IMR-90 (cell line): ENCODE measurements around the gene GLCE. TPM values are rescaled to one million over a fixed set of nuclear protein-coding genes. Genes with fewer than 3 reads are reported as not detected.

ENCODE experiments used
- ATAC-seq: fragments of 200-7000 bp; cut with Tn5 transposase; 2 replicates; pipeline ENCODE4 v1.9.1; 2020; ENCODE audit warnings: low read depth, mild to moderate bottlenecking, moderate library complexity
- BruUV-seq: library from RNA; stranded (reverse); fragments of 400-500 nt; replicated peaks from 2 replicates; lab custom pipeline; 2021; lab: Mats Ljungman, UMichigan
- CTCF ChIA-PET: fragments of 300-600 bp; formaldehyde crosslinking; extraction: SDS; loops from one replicate; lab custom pipeline; 2021; ENCODE audit warnings: antibody characterized with exemption; lab: Yijun Ruan, JAX
- POLR2A ChIA-PET: fragments of 300-600 bp; sonication (Branson Sonifier 250); formaldehyde crosslinking; loops from one replicate; lab custom pipeline; 2022; ENCODE audit warnings: antibody characterized with exemption; ENCODE audit not compliant: unreplicated experiment; lab: Charles Lee
- DNase-seq: peaks from one replicate; pipeline ENCODE4 v3.0.0; 2013
- H2AFZ ChIP-seq: replicated peaks from 2 replicates; pipeline ENCODE3; 2013; ENCODE audit warnings: low read length, mild to moderate bottlenecking; ENCODE audit not compliant: poor library complexity
- H2AK5ac ChIP-seq: 2 replicates; pipeline ENCODE4 v1.6.1; 2013; ENCODE audit warnings: low read depth, low read length, inconsistent platforms
- H2AK9ac ChIP-seq: replicated peaks from 2 replicates; pipeline ENCODE3; 2013; ENCODE audit warnings: mild to moderate bottlenecking, low read depth, low read length, moderate library complexity; ENCODE audit not compliant: poor library complexity
- H2BK120ac ChIP-seq: 2 replicates; pipeline ENCODE4 v1.6.1; 2013; ENCODE audit warnings: low read depth, low read length, inconsistent platforms
- H2BK15ac ChIP-seq: 3 replicates; pipeline ENCODE4 v1.6.1; 2013; ENCODE audit warnings: low read depth, low read length, inconsistent platforms
- H2BK20ac ChIP-seq: 2 replicates; pipeline ENCODE4 v1.6.1; 2013; ENCODE audit warnings: low read depth, mild to moderate bottlenecking, inconsistent platforms, low read length, moderate library complexity
- H2BK5ac ChIP-seq: 2 replicates; pipeline ENCODE4 v1.6.1; 2013; ENCODE audit warnings: mild to moderate bottlenecking, low read depth, low read length, inconsistent platforms; ENCODE audit not compliant: poor library complexity, severe bottlenecking
- H3K14ac ChIP-seq: replicated peaks from 2 replicates; pipeline ENCODE4 v1.6.1; 2013; ENCODE audit warnings: low read depth, low read length, inconsistent platforms
- H3K18ac ChIP-seq: 2 replicates; pipeline ENCODE4 v1.6.1; 2013; ENCODE audit warnings: low read depth, low read length, control low read depth
- H3K23ac ChIP-seq: 2 replicates; pipeline ENCODE4 v1.6.1; 2013; ENCODE audit warnings: low read depth, low read length, inconsistent platforms
- H3K27ac ChIP-seq: 2 replicates; pipeline ENCODE4 v1.5.1; 2013; ENCODE audit warnings: mild to moderate bottlenecking, control low read depth, low read length; ENCODE audit not compliant: insufficient read depth
- H3K27me3 ChIP-seq: 2 replicates; pipeline ENCODE4 v1.6.1; 2013; ENCODE audit warnings: low read length; ENCODE audit not compliant: control insufficient read depth, insufficient read depth
- H3K36me3 ChIP-seq: 2 replicates; pipeline ENCODE4 v1.6.1; 2013; ENCODE audit warnings: low read length, mixed read lengths; ENCODE audit not compliant: control insufficient read depth, insufficient read depth
- H3K4ac ChIP-seq: 2 replicates; pipeline ENCODE4 v1.6.1; 2013; ENCODE audit warnings: low read depth, low read length, inconsistent platforms
- H3K4me1 ChIP-seq: 2 replicates; pipeline ENCODE4 v1.6.1; 2013; ENCODE audit warnings: low read length, mixed read lengths; ENCODE audit not compliant: control insufficient read depth, insufficient read depth
- H3K4me2 ChIP-seq: 2 replicates; pipeline ENCODE4 v1.6.1; 2013; ENCODE audit warnings: low read depth, mild to moderate bottlenecking, control low read depth, low read length, moderate library complexity
- H3K4me3 ChIP-seq: 2 replicates; pipeline ENCODE4 v1.5.1; 2013; ENCODE audit warnings: low read depth, mild to moderate bottlenecking, control low read depth, low read length, moderate library complexity; ENCODE audit not compliant: insufficient read depth
- H3K56ac ChIP-seq: 2 replicates; pipeline ENCODE4 v1.6.1; 2013; ENCODE audit warnings: low read length, inconsistent platforms; ENCODE audit not compliant: insufficient read depth; ENCODE audit errors: extremely low read depth
- H3K79me1 ChIP-seq, 2 experiments: 2 replicates each; pipeline ENCODE4 v1.6.1; 2013; ENCODE audit warnings: low read length in 2 of 2, inconsistent platforms in 1 of 2, low read depth in 1 of 2
- H3K9ac ChIP-seq: 2 replicates; pipeline ENCODE4 v1.6.1; 2013; ENCODE audit warnings: low read depth, low read length, control low read depth
- H3K9me1 ChIP-seq: 2 replicates; pipeline ENCODE4 v1.6.1; 2013; ENCODE audit warnings: low read length, inconsistent platforms; ENCODE audit not compliant: insufficient read depth
- H3K9me3 ChIP-seq: 2 replicates; pipeline ENCODE4 v1.6.1; 2013; ENCODE audit warnings: low read length; ENCODE audit not compliant: control insufficient read depth, insufficient read depth
- H4K20me1 ChIP-seq: 2 replicates; pipeline ENCODE4 v1.6.1; 2013; ENCODE audit warnings: low read length, inconsistent platforms; ENCODE audit not compliant: insufficient read depth
- H4K5ac ChIP-seq: 2 replicates; pipeline ENCODE4 v1.6.1; 2013; ENCODE audit warnings: mild to moderate bottlenecking, low read depth, low read length, control low read depth
- H4K8ac ChIP-seq, 2 experiments: 2 replicates each; pipeline ENCODE4 v1.6.1; 2013; ENCODE audit warnings: low read depth in 2 of 2, low read length in 2 of 2, control low read depth in 1 of 2, inconsistent platforms in 1 of 2
- H4K91ac ChIP-seq: 2 replicates; pipeline ENCODE4 v1.6.1; 2013; ENCODE audit warnings: low read depth, low read length, inconsistent platforms; ENCODE audit not compliant: insufficient read depth
- CTCF ChIP-seq: conservative IDR thresholded peaks from 2 replicates; pipeline ENCODE4 v1.5.1; 2012; ENCODE audit warnings: mild to moderate bottlenecking, low read depth, low read length, improper control_type of control experiment
- FOS ChIP-seq: fragments of 150-350 bp; IDR thresholded peaks from 2 replicates; pipeline ENCODE4 v1.6.1; 2016; ENCODE audit warnings: low read depth, low read length
- POLR2A ChIP-seq: IDR thresholded peaks from 2 replicates; pipeline ENCODE4 v1.6.1; 2012; ENCODE audit warnings: mild to moderate bottlenecking, low read depth, low read length
- RCOR1 ChIP-seq: IDR thresholded peaks from 2 replicates; pipeline ENCODE4 v1.6.1; 2012; ENCODE audit warnings: mild to moderate bottlenecking, low read length, improper control_type of control experiment; ENCODE audit not compliant: insufficient replicate concordance
- WGBS, 2 experiments: methylation state at CpG; one replicate each; pipeline versions ENCODE4 v1.1.5 to v1.1.7; 2013; ENCODE audit warnings: missing lambda C conversion rate in 2 of 2; ENCODE audit not compliant: insufficient read length in 1 of 2; ENCODE audit errors: extremely low coverage in 2 of 2; 5-methylcytosine and 5-hydroxymethylcytosine counted together
- dilution Hi-C: fragments of 300-500 bp; cut with HindIII; formaldehyde crosslinking; loops from one replicate; pipeline ENCODE4 v1.14.3; 2018; ENCODE audit warnings: low sequenced_read_pairs; ENCODE audit not compliant: unreplicated experiment
- in situ Hi-C: fragments of 300-500 bp; cut with MboI; formaldehyde crosslinking; loops from 3 replicates; pipeline ENCODE4 v1.14.3; 2019; ENCODE audit warnings: low sequenced_read_pairs, inconsistent platforms, mixed read lengths
- intact Hi-C: fragments of 100-400 bp; cut with micrococcal nuclease; formaldehyde crosslinking; loops from 2 replicates; pipeline ENCODE4 v1.10.0; 2022
- polyA plus RNA-seq, 3 experiments: library from polyadenylated mRNA; depleted of rRNA; stranded (reverse); fragments of >200 nt; gene quantifications; 2 replicates each; pipeline ENCODE4 v1.2.3, GENCODE V29; 2012; ENCODE audit warnings: low replicate concordance in 1 of 3
- total RNA-seq: library from RNA; depleted of rRNA; stranded (reverse); fragments of >200 nt; gene quantifications from 2 replicates; pipeline ENCODE4 v1.2.3, GENCODE V29; 2012

GLCE gene
- total and polyA plus RNA-seq, 2 of the 4 experiments (the other 2 are of a cell fraction), result 15.3 to 29.6 TPM

GRCh38 chr15:69224383-69224782 lies 63.9 kb downstream of the GLCE start:
- no peak overlapping the region for H2BK5ac ChIP-seq
- H3K4me3 ChIP-seq, result no peak overlapping the region
- dilution Hi-C loops, result no loop called here
- H4K91ac ChIP-seq, result no peak overlapping the region
- TF ChIP-seq CTCF, result no peak
- TF ChIP-seq RCOR1, result no peak
- no peak for TF ChIP-seq FOS
- no peak for TF ChIP-seq POLR2A
- H2AFZ ChIP-seq, result no peak overlapping the region
- H2BK15ac ChIP-seq, result no peak overlapping the region
- intact Hi-C loops, result no loop called here
- no peak overlapping the region for H4K8ac ChIP-seq
- ChIA-PET POLR2A (no interaction called here), CTCF (interaction anchor here (1.1 kb wide), 2 partner anchors 16 to 166 kb away, joined by 3 read pairs; no protein-coding TSS in a partner anchor)
- no peak overlapping the region for H3K9ac ChIP-seq
- no peaks in the 10 kb centered on the region for H3K36me3 ChIP-seq
- H3K27ac ChIP-seq, result no peak overlapping the region
- no peak overlapping the region for H2BK120ac ChIP-seq
- no peak overlapping the region for H2AK5ac ChIP-seq
- no peak overlapping the region for H2AK9ac ChIP-seq
- DNase-seq (no peak), ATAC-seq (no peak)
- no peaks in the 10 kb centered on the region; the same call in 1 of the 2 replicates for H3K4me1 ChIP-seq
- H3K79me1 ChIP-seq, result peaks cover 0 to 8% of the 10 kb centered on the region in 2 experiments; a peak in 3 of 4 replicates
- H3K18ac ChIP-seq, result no peak overlapping the region
- no peak overlapping the region for H2BK20ac ChIP-seq
- H3K27me3 ChIP-seq, result no peaks in the 10 kb centered on the region
- H4K20me1 ChIP-seq, result no peaks in the 10 kb centered on the region
- H3K4me2 ChIP-seq, result no peak overlapping the region
- no peak overlapping the region for H3K56ac ChIP-seq
- no TSS peak for BruUV-seq
- no peak overlapping the region for H4K5ac ChIP-seq
- no peaks in the 10 kb centered on the region for H3K9me1 ChIP-seq
- no peak overlapping the region for H3K14ac ChIP-seq
- H3K23ac ChIP-seq, result no peak overlapping the region
- in situ Hi-C loops, result loop anchor here (5.0 kb wide), 1 partner anchor 157 kb away; no protein-coding TSS in a partner anchor
- no CpG with 5 or more reads among the region's 2 CpGs for WGBS, 2 experiments
- no peaks in the 10 kb centered on the region for H3K9me3 ChIP-seq
- H3K4ac ChIP-seq, result no peak overlapping the region
